ENCODE data around the gene EPB41L1. TPM values are rescaled to one million over a fixed set of nuclear protein-coding genes. Genes with fewer than 3 reads are reported as not detected.

The EPB41L1 gene
- total RNA-seq, 4 donors from 2014 or later = 9.0 to 33.5 (median 20.4) TPM

DNA sequence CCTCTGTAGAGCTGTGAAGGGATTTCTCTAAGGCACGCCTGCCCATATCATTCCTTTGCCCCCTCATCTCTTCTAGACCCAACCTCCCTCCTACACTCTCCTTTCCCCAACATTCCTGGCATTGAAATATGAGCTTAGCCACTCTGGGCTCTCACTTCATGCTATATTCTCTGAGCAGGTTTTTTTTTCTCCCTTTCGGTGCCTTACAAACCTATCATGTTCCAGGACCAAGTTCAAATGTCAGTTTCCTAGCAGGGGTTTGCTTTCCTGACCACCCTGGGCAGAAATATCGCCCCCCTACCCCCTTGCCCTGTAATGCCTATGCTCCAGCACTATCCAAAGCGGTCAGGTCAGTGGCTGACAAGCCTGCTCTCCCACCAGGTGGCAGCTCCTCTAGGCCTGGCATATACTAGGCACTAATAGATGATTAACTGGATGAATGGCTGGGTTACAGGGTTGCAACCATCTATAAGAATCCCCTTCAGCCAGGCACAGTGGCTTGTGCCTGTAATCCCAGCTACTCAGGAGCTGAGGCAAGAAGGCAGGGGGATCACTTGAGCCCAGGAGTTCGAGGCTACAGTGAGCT is 56.0 kb downstream of the EPB41L1 start:
- 92 to 94% methylated on average over 5 of the region's 5 CpGs for WGBS, 2 donors
- intact Hi-C loops (cut with DNase I; ENCODE audit: low total_unique reads) = no loop called here
- no peak for TF ChIP-seq POLR2A (IDR thresholded peaks at IDR 0.05)
- TF ChIP-seq, protein P1, sequence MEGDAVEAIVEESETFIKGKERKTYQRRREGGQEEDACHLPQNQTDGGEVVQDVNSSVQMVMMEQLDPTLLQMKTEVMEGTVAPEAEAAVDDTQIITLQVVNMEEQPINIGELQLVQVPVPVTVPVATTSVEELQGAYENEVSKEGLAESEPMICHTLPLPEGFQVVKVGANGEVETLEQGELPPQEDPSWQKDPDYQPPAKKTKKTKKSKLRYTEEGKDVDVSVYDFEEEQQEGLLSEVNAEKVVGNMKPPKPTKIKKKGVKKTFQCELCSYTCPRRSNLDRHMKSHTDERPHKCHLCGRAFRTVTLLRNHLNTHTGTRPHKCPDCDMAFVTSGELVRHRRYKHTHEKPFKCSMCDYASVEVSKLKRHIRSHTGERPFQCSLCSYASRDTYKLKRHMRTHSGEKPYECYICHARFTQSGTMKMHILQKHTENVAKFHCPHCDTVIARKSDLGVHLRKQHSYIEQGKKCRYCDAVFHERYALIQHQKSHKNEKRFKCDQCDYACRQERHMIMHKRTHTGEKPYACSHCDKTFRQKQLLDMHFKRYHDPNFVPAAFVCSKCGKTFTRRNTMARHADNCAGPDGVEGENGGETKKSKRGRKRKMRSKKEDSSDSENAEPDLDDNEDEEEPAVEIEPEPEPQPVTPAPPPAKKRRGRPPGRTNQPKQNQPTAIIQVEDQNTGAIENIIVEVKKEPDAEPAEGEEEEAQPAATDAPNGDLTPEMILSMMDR (IDR thresholded peaks at IDR 0.05) = no peak
- DNase-seq (ENCODE audit: low spot score in 2 of 2) = no peak
- H3K4me3 ChIP-seq (ENCODE audit: low read depth, poor library complexity, severe bottlenecking) = no peak overlapping the region

DNA sequence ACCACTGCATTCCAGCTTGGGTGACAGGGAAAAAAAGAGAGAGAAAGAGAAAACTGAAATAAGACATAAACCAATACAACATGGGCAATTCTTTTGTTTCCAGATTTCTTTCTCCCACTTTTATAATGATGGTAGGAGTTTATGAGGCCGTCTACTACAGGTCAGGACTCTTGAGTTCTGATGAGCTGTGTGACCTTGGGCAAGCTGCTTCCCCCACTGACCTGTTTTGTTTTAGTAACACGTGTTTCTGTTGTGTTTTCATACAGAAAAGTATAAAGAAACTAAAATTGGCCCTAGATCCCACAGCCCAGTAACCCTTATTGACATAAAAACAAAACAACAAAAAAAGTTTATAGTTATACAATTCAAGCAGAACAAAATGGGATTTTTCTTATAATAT is 58.8 kb downstream of the EPB41L1 start:
- intact Hi-C loops (cut with DNase I; ENCODE audit: low total_unique reads) = no loop called here
- H3K4me3 ChIP-seq (ENCODE audit: low read depth, poor library complexity, severe bottlenecking) = no peak overlapping the region
- DNase-seq (ENCODE audit: low spot score in 2 of 2) = no peak
- 65 to 72% methylated on average over 2 of the region's 2 CpGs for WGBS, 2 donors
- no peak for TF ChIP-seq POLR2A (IDR thresholded peaks at IDR 0.05)
- TF ChIP-seq, protein P1 (IDR thresholded peaks at IDR 0.05) = no peak

DNA sequence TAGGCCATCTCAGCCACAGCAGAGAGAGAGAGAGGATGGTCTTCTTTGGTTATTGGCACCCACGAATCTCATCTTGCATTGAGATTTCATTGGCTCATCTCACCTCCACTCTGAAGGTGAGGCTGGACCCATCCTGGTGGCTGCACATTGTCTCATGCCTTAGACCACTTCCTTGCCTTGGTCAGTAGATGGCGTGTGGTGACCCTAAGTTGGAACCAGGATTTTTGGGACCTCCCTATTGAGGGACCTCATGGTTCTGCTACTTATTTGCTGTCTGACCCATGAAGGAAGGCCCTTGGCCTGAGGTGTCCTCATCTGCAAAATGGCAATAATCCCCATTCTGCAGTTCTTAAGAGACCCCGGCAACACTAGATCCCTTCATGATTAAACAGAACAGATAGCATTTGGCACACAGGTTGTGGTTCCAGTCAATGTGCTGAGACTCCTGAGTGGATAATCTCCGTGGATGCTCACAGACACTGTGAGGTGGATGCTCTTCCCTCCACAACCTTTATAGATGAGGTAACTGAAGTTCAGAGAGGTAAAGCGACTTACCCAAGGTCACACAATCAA is 60.2 kb downstream of the EPB41L1 start:
- TF ChIP-seq POLR2A (IDR thresholded peaks at IDR 0.05) = no peak
- TF ChIP-seq, protein P1 (IDR thresholded peaks at IDR 0.05) = no peak
- H3K4me3 ChIP-seq (ENCODE audit: low read depth, poor library complexity, severe bottlenecking) = no peak overlapping the region
- intact Hi-C loops (cut with DNase I; ENCODE audit: low total_unique reads) = no loop called here
- no peak for DNase-seq (ENCODE audit: low spot score in 2 of 2)
- whole genome bisulfite sequencing, 2 donors = 70 to 78% methylated on average over 5 of the region's 5 CpGs

DNA sequence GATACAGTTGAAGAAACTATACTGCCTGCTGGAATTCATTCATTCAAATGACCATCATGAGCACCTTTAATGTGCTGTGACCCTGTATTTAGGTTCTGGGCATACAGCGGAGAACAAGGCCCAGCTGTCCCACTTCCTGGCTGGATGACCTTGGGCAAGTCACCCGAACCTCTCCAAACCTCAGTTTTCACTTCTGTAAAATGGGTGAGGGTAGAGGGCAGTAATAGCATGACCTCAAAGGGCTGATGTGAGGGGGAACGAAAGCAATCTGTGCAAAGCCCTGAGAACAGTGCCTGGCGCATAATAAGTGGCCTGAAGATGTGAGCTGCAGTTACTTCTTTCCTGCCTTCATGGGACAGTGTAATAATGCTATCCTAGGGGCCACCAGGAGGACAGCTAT is 61.2 kb downstream of the EPB41L1 start:
- TF ChIP-seq, protein P1 (IDR thresholded peaks at IDR 0.05) = no peak
- no peak for TF ChIP-seq POLR2A (IDR thresholded peaks at IDR 0.05)
- H3K4me3 ChIP-seq (ENCODE audit: low read depth, poor library complexity, severe bottlenecking) = no peak overlapping the region
- intact Hi-C loops (cut with DNase I; ENCODE audit: low total_unique reads) = no loop called here
- DNase-seq (ENCODE audit: low spot score in 2 of 2) = no peak
- 94 to 99% methylated on average over 4 of the region's 4 CpGs for WGBS, 2 donors

DNA sequence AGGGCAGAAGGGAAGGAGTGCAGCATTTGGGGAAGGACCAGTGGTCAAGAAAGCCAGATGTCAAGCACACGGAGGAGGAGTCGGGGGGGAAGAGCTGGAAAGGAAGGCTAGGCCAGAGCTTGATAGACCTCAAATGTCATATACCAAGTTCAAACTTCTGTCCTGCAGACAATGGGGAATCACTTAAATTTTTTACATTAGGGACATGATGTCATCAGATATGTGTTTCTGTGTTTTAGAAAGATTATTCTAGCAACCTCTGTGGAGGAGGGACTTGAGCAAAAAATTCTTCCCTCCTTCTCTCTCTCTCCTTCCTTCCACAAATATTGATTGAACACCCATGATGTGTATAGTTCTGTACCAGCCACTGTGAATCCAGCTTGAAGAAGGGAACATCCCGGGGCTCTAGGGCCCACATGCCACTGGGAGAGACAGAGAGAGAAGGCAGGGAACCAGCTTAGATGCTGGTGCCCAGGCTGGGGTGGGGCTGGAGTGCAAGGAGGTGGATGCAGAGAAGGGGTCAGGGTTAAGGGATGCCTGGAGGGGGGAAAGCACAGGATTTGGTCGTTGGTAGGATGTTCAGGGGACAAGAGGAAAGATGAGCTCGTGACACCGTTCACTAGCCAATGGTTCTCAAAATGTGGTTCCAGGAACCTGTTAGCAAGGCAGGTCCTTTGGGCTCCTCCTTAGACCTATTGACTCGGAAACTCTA is 61.9 kb downstream of the EPB41L1 start:
- no peak for DNase-seq (ENCODE audit: low spot score in 2 of 2)
- TF ChIP-seq, protein P1 (IDR thresholded peaks at IDR 0.05) = no peak
- no peak for TF ChIP-seq POLR2A (IDR thresholded peaks at IDR 0.05)
- intact Hi-C loops (cut with DNase I; ENCODE audit: low total_unique reads) = no loop called here
- WGBS, 2 donors = 74 to 77% methylated on average over 7 of the region's 7 CpGs
- H3K4me3 ChIP-seq (ENCODE audit: low read depth, poor library complexity, severe bottlenecking) = no peak overlapping the region

All from lower leg skin (tissue), 4 donors.